ENCODE results near the gene IGLL1.
A peak's percentile ranks its signal among the peaks of the same experiment; 100 is the strongest.
"Not testable (repeated sequence)": the region's sequence is repeated elsewhere in the genome, so short reads cannot be mapped to it uniquely, and the experiment has no call there.

The IGLL1 gene

DNA sequence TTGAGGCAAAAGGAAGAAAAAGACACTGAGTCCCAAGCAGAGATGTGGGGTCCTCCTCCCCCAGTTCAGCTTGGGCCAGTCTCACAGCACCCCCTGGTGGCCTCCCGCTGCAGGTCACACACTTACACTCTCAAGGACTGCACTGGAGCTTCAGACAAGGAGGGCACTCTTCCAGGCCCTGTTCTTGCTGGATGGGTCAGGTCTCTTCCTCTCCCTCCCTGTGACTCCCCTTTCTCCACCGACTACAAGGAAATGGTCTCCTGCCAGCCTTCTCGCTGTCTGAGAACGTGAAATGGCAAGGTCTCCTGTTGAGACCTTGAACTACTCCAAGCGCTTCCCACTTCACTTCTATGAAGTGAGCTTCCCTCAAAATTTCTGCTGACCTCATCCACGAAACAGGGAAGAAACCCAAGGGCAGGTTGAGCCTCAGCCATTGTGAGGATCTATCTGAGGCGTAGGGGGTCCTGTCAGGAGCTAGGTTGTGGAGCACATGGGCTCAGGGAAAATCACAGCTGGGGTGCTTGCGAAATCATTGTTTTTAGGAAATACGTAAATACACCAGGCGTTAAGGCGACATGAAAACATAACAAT is 11.2 kb upstream of the IGLL1 start:
- DNase-seq, result peak; percentile 51

DNA sequence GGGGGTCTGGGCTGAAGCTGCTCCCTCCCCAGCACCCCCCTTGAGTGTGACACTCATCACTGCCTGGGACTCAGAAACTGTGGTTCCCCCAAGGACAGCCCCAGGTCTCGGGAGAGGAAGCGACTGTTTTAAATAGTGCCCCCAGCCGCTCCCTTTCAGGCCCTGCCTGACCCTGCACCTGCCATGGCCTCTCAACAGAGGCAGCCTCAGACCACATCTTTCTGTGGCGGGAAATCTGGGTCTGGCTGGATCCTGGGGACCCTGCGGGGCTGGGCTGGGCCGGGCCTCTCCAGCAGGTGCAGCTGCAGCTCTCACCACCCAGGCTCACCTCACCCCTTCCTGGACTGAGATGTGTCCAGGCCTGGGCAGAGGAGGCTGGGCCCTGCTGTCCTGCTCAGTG is 3.7 kb upstream of the IGLL1 start:
- no peak for DNase-seq

GRCh38 chr22:23583153-23583552 is 3.1 kb upstream of the IGLL1 start:
- DNase-seq, result no peak

- DNase-seq, result no peak
Measured at GRCh38 chr22:23581260-23581650, 1.2 kb upstream of the IGLL1 start.

- DNase-seq, result no peak
Measured at GRCh38 chr22:23580576-23581259, 628 bp upstream of the IGLL1 start.

DNA sequence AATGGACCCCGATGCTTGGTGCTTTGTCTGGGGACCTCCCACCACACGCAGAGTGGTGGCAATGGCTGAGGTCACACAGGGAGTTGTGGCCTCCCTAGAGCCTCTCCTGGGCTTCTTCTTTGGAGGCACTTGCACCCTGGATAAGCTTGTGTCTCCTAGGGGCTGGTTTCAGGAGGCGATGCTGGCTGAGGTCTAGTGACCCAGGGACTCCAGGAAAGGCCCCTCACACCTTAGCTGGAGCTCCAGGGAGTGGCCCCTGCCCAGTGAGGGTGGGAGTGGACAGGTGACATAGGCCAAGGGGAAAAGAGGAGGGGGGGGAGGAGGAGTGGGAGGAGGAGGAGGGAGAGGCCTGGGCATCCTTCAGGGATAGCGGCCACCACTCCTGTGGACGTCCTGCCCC is 810 bp downstream of the IGLL1 start:
- DNase-seq, result no peak

DNA sequence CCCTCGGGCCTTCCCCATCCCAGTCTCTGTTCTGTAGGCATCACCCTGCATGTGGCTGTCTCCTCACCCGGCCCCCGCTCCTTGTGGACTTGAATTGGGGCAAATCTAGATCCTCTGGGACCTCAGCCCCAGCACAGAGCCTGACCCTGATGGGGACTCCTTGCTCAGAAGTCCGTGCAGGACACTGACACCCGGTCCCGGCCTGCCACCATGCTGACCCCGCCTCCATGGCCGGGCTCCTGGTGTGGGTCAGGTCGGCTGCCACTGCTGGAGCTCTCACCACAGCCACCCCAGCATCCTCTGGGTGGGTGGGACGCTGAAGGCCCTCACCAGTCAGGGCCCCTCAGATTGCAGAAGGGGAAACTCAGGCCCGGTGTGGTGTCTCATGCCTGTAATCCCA is 1.8 kb downstream of the IGLL1 start:
- no peak for DNase-seq

GRCh38 chr22:23576681-23577080 is 3.4 kb downstream of the IGLL1 start:
- no peak for DNase-seq

DNA sequence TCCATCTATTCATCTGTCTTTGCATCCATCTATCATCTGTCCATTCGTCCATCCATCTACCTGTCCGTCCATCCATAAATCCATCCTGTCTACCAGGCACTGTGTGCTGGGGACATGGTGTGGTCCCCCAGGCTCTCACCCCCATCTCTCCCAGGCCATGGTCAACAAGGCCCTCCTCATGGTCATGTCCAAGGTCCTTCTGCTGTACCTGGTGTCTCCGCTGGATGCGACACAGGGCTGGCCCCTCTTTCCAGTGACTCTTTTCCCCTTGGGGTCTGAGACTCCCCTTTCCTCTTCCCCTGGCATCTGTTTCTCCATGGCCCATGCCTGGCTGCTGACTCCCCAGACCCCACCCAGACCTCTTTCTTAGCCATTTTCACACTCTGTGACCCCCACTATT is 4.5 kb downstream of the IGLL1 start:
- DNase-seq, result no peak

DNA sequence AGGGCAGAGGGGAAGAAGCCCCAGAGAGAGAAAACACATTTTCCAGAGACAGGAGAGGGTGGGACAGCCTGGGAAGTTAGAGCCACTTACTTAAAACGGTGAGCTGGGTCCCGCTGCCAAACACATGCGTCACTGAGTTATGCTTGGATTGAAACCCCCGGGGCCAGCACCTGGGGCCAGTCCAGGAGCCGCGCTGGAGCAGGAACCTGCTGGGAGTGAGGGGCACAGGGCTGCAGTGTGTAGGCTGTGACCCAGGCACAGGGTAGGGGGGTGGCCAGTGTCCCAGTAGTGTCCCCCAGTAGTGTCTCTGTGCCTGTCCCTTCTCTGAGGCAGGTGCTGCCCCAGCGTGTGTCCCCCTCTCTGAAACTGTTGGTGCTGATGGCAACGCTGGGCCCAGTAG is 5.2 kb downstream of the IGLL1 start:
- no peak for DNase-seq

DNA sequence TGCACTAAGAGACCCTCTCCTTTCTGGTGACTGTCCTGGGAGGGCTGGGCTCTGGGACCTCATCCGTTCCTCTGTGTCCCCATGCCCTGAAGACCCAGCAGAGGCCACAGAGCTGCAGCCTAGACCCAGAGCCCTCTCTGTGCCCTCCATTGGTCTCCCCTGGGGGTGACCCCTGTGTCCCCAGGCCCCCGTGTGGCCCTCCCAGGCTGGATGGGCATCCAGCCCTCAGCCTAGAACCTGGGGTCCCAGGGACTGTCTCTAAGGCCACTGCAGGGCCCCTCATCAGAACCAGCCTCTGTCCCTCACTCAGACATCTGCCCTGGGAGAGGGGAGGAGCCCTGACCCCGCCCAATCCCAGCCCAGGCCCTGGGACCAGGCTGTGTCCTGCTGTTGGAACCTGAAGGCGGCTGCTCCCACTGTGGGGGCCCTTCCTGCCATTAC is 5.7 kb downstream of the IGLL1 start:
- DNase-seq, result no peak

GRCh38 chr22:23573701-23574235 is 6.3 kb downstream of the IGLL1 start:
- not testable (repeated sequence) for DNase-seq

DNA sequence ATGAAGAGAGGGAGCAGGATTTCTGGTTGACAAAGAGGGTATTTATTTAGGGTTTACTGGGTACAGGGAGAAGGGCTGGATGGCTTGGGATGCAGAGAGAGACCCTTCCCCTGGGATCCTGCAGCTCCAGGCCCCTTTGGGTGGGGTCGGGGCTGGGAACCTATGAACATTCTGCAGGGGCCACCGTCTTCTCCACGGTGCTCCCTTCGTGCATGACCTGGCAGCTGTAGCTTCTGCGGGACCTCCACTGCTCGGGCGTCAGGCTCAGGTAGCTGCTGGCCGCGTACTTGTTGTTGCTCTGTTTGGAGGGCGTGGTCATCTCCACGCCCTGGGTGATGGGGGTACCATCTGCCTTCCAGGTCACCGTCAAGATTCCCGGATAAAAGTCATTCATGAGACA is 7.0 kb downstream of the IGLL1 start:
- not testable (repeated sequence) for DNase-seq

GRCh38 chr22:23571486-23571885 is 8.6 kb downstream of the IGLL1 start:
- DNase-seq, result no peak

- no peak for DNase-seq
Measured at GRCh38 chr22:23570681-23571080, 9.4 kb downstream of the IGLL1 start.

DNA sequence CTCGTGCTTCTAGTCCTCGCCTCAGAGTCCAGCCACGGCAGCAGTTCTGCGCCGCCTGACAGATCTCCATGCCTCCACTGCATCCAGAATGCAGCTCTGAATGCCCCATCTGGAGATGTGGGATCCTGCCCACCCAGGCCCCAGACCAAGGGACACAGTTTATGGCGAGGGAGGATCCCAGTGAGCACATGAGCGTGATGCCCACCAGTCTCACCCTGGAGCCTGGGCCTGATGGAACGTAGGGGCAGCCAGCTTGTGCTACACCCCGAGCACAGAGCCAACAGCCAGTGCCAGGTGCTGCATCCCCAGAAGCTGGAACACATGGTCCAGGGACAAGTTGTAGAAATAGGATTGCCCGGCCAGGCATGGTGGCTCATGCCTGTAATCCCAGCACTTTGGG is 10.4 kb downstream of the IGLL1 start:
- DNase-seq, result no peak

GRCh38 chr22:23569291-23569690 is 10.8 kb downstream of the IGLL1 start:
- no peak for DNase-seq

DNA sequence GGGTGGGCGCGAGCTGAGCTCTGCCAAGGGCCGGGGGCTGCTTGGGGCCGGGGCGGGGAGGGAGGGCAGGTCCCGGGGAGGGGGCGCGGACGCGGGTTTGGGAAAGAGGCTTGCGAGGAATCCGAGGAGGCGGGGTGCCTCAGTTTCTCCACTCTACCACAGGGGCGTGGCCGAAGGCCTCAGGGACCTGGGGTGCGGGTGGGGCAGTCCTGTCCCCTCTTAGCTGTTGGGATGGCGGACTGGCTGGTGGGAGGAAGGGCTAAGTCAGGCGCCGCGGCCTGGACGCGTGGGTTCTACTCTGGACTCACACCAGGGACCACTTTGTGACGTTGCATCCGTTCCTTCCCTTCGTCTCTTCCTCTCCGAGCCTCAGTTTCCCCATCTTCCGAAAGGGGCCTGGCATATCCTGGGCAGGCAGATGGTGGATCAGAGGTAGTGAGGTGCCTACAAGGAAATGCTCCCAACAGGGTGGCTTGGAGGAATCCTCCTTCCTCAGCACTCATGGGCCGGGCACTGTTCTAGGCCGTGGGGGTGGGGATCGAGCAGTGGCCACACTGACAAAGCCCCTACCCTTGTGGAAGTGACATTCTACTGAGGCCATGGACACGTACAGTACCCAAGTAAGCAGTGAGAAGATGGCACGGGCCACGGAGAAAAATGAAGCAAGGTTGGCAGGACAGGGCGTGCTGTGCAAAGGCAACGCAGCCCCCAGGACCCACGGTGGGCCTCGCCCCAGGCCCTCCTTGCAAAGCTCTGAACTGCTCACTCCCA is 13.2 kb downstream of the IGLL1 start:
- DNase-seq, result no peak

- DNase-seq, result peak; percentile 31
Measured at GRCh38 chr22:23565915-23566704, 14.0 kb downstream of the IGLL1 start.

- peak; percentile 53 for DNase-seq
Measured at GRCh38 chr22:23565305-23565914, 14.7 kb downstream of the IGLL1 start.

- no peak for DNase-seq
Measured at GRCh38 chr22:23564276-23564675, 15.8 kb downstream of the IGLL1 start.

DNA sequence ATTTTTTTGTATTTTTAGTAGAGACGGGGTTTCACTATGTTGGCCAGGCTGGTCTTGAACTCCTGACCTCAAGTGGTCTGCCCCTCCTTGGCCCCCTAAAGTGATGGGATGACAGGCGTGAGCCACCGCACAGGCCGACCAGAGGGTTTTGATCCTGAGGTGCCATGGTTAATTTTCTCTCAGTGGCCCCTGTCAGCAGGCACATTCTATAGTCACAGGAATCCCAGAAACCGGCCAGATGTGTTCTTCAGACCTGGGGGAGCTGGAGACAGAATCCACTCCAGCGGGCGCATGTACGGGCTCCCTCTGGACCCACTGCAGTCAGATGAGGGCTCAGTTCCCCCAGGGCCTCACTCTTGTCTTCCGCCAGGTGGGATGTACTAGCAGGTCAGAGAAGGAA is 17.0 kb downstream of the IGLL1 start:
- no peak for DNase-seq

- DNase-seq, result no peak
Measured at GRCh38 chr22:23562186-23562585, 17.9 kb downstream of the IGLL1 start.
